Testis (tissue), 3 donors: ENCODE results near the gene ALK. TPM values are rescaled to one million over a fixed set of nuclear protein-coding genes. Genes with fewer than 3 reads are reported as not detected.
"Not testable (repeated sequence)": the region's sequence is repeated elsewhere in the genome, so short reads cannot be mapped to it uniquely, and the experiment has no call there.

Experiments used
- DNase-seq: peaks from one replicate; pipeline ENCODE4 v3.0.0-alpha.2; 2019
- H3K27ac ChIP-seq, 2 donors: fragments of 200-600 bp; sonication (generic); one replicate each; pipeline ENCODE4 v1.5.1; 2019
- H3K27me3 ChIP-seq: fragments of 200-600 bp; sonication (generic); one replicate; pipeline ENCODE4 v1.5.1; 2019
- H3K36me3 ChIP-seq: fragments of 200-600 bp; sonication (generic); one replicate; pipeline ENCODE4 v1.5.1; 2017; ENCODE audit warnings: low read depth; ENCODE audit errors: missing control alignments
- H3K4me1 ChIP-seq: fragments of 200-600 bp; sonication (generic); one replicate; pipeline ENCODE4 v1.5.1; 2019
- H3K4me3 ChIP-seq, 2 donors: fragments of 200-600 bp; sonication (generic); one replicate each; pipeline ENCODE4 v1.5.1; 2017 to 2019
- H3K9me3 ChIP-seq: fragments of 200-600 bp; sonication (generic); one replicate; pipeline ENCODE4 v1.5.1; 2017
- CTCF ChIP-seq, 3 experiments: fragments of 450-650 bp in 2 of 3; fragments of 200-600 bp in 1 of 3; sonication (generic) in 1 of 3; IDR thresholded peaks; one replicate each; pipeline ENCODE4 v1.5.1; 2016 to 2019; ENCODE audit warnings: antibody characterized with exemption in 3 of 3, mild to moderate bottlenecking in 2 of 3, moderate library complexity in 1 of 3
- POLR2A ChIP-seq: fragments of 450-650 bp; IDR thresholded peaks from one replicate; pipeline ENCODE4 v1.6.1; 2017; ENCODE audit warnings: antibody characterized with exemption, mild to moderate bottlenecking, moderate library complexity
- WGBS, 2 donors: methylation state at CpG; one replicate each; pipeline ENCODE4 v1.1.5; 2018; 5-methylcytosine and 5-hydroxymethylcytosine counted together
- intact Hi-C: fragments of 100-400 bp; cut with DNase I; formaldehyde crosslinking; loops from one replicate; pipeline ENCODE4 v1.15.1; 2023; ENCODE audit warnings: low total_unique reads
- polyA plus RNA-seq: library from polyadenylated mRNA; stranded (reverse); fragments of 350-450 nt; fragmentation: Illumina TruSeq; extraction: RNeasy Lipid Tissue Mini Kit (QIAGEN cat#74804); gene quantifications from one replicate; pipeline ENCODE4 v1.2.3, GENCODE V29; 2014; ENCODE audit warnings: low read depth, low replicate concordance; ENCODE audit not compliant: insufficient read depth
- total RNA-seq, 2 donors: library from RNA; depleted of rRNA; stranded (reverse); fragments of >200 nt; gene quantifications; one replicate each; pipeline ENCODE4 v1.2.3, GENCODE V29; 2016

ALK gene
- total and polyA plus RNA-seq, 3 donors from 2014 or later, result 2.1 to 3.8 (median 3.8) TPM

DNA sequence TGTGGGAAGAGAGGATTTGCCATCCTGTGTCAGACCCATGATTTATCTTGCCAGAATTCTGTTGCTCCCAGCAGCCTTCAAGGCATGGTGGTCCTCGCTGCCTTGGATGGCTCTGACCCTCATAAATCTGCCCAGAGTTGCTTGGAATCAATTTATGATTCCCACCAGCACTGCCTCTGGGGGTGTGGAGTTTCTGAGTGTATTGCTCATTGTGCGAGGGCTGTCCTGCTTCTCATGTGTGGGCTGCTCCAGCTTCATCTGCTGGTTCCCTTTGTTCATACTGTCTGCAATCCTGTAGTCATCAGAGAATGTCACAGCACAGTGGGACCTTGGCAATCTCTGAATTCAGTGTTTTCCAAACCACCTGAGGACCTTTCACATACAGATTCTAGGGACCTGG lies 666.4 kb downstream of the ALK start:
- DNase-seq, result no peak
- 53 to 59% methylated on average over 2 of the region's 2 CpGs for WGBS, 2 donors
- no peaks in the 10 kb centered on the region for H3K36me3 ChIP-seq

DNA sequence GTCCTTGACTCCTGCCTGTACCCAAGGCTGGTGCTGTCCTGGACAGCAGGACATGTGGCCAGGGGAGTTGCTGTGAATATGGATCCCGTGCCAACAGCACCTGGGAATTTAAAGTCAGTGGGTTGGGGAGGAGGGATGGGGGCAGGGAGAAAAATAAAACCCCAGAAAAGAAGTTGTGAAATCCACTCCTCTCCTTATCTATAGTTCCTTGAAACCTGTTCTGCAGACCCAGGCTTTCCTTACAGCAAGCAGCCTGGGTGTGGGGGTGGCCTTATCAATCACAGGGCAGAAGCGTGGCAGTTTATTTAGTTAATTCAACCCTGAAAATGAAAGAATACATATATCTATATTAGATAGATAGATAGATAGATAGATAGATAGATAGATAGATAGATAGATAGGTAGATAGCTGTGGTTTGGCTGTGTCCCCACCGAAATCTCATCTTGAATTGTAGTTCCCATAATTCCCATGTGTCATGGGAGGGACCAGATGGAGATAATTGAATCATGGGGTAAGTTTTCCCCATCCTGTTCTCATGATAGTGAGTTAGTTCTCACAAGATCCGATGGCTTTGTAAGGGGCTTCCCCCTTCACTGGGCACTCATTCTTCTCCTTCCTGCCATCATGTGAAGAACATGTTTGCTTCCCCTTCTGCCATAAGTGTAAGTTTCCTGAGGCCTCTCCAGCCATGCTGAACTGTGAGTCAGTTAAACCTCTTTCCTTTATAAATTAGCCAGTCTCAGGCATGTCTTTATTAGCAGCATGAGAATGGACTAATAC lies 667.7 kb downstream of the ALK start:
- intact Hi-C loops, H3K9me3 ChIP-seq, H3K4me3 ChIP-seq, H3K27me3 ChIP-seq, H3K36me3 ChIP-seq, H3K4me1 ChIP-seq, H3K27ac ChIP-seq, DNase-seq: not testable (repeated sequence)
- WGBS, 2 donors, result 60 to 65% methylated on average over 4 of the region's 4 CpGs

More for the DNA sequence above, 666.4 kb downstream of the ALK start:
- Histone ChIP-seq H3K4me3 (no peak overlapping the region), H3K9me3 (no peaks in the 10 kb centered on the region), H3K27ac (no peak overlapping the region), H3K27me3 (no peaks in the 10 kb centered on the region), H3K4me1 (no peaks in the 10 kb centered on the region)
- intact Hi-C loops, result no loop called here
- TF ChIP-seq POLR2A (no peak), CTCF (IDR thresholded peaks at IDR 0.05) (no peak)

- DNase-seq, result no peak
- intact Hi-C loops, result no loop called here
- no peaks in the 10 kb centered on the region for H3K36me3 ChIP-seq
Measured at GRCh38 chr2:29253026-29253425, 668.4 kb downstream of the ALK start.

GRCh38 chr2:29251406-29251805 lies 670.0 kb downstream of the ALK start:
- Histone ChIP-seq H3K9me3 (no peaks in the 10 kb centered on the region), H3K27ac (no peak overlapping the region), H3K27me3 (no peaks in the 10 kb centered on the region), H3K4me1 (no peaks in the 10 kb centered on the region), H3K36me3 (no peaks in the 10 kb centered on the region), H3K4me3 (no peak overlapping the region)
- intact Hi-C loops, result no loop called here
- WGBS, 2 donors, result 94 to 95% methylated on average over 4 to 5 of the region's 5 CpGs
- TF ChIP-seq CTCF (IDR thresholded peaks at IDR 0.05) (no peak), POLR2A (no peak)
- DNase-seq, result no peak

More at GRCh38 chr2:29253026-29253425, 668.4 kb downstream of the ALK start:
- TF ChIP-seq POLR2A, result no peak
- TF ChIP-seq CTCF (IDR thresholded peaks at IDR 0.05), result no peak
- 63 to 68% methylated on average over 3 of the region's 3 CpGs for WGBS, 2 donors
- Histone ChIP-seq H3K4me3 (no peak overlapping the region), H3K9me3 (no peaks in the 10 kb centered on the region), H3K27me3 (no peaks in the 10 kb centered on the region), H3K27ac (no peak overlapping the region), H3K4me1 (no peaks in the 10 kb centered on the region)

DNA sequence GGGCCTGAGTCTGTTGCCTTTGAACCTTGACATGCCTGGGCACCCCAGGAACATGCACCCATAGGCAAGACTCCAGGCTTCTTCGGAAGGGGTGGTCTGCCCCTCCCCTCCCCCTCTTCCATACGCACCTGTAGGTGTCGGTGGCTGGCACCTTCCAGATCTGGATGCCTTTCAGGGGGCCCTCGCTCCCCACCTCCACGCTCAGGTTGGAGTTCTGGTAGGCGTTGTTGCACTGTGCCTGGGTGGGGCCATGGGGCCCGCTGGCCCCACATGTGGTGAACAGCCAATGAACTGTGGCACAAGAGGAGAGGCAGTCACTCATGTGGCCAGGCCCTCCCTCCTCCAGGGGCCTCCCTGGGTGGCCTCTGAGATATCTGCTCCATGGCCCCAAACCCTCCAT lies 670.4 kb downstream of the ALK start:
- DNase-seq, result no peak
- 87 to 98% methylated on average over 5 to 6 of the region's 7 CpGs for WGBS, 2 donors
- H3K27me3 ChIP-seq, result no peaks in the 10 kb centered on the region
- no peak overlapping the region for H3K27ac ChIP-seq
- TF ChIP-seq CTCF (IDR thresholded peaks at IDR 0.05) (no peak), POLR2A (no peak)
- H3K36me3 ChIP-seq, result no peaks in the 10 kb centered on the region
- H3K9me3 ChIP-seq, result no peaks in the 10 kb centered on the region
- intact Hi-C loops, result no loop called here
- no peaks in the 10 kb centered on the region for H3K4me1 ChIP-seq
- H3K4me3 ChIP-seq, result no peak overlapping the region
